Fibroblast of villous mesenchyme (primary cell): Measurements from ENCODE around the gene RAD23B. TPM values are rescaled to one million over a fixed set of nuclear protein-coding genes. Genes with fewer than 3 reads are reported as not detected.

ENCODE experiments used
- DNase-seq: peaks from one replicate; pipeline ENCODE4 v3.0.0-alpha.2; 2010; ENCODE audit warnings: low read depth
- H3K4me3 ChIP-seq: 2 replicates; pipeline ENCODE4 v1.5.1; 2011; ENCODE audit warnings: low read depth, mild to moderate bottlenecking, low read length
- total RNA-seq: library from RNA; depleted of rRNA; stranded (reverse); fragments of >200 nt; gene quantifications from 2 replicates; pipeline ENCODE4 v1.2.3, GENCODE V29; 2012
- TF ChIP-seq, protein P1 (sequence below): IDR thresholded peaks from 2 replicates; pipeline ENCODE4 v1.5.1; 2012; ENCODE audit warnings: low read depth, mild to moderate bottlenecking, low read length; ENCODE audit not compliant: insufficient read depth

The RAD23B gene
- total RNA-seq, result 184 and 375 TPM in 2 replicates

GRCh38 chr9:107282759-107283622 lies at the start of gene RAD23B:
Gene RAD23B, plus strand, starts transcription at chr9:107283279. Its CDS starts 351 bp downstream, at chr9:107283630.
- TF ChIP-seq, protein P1, sequence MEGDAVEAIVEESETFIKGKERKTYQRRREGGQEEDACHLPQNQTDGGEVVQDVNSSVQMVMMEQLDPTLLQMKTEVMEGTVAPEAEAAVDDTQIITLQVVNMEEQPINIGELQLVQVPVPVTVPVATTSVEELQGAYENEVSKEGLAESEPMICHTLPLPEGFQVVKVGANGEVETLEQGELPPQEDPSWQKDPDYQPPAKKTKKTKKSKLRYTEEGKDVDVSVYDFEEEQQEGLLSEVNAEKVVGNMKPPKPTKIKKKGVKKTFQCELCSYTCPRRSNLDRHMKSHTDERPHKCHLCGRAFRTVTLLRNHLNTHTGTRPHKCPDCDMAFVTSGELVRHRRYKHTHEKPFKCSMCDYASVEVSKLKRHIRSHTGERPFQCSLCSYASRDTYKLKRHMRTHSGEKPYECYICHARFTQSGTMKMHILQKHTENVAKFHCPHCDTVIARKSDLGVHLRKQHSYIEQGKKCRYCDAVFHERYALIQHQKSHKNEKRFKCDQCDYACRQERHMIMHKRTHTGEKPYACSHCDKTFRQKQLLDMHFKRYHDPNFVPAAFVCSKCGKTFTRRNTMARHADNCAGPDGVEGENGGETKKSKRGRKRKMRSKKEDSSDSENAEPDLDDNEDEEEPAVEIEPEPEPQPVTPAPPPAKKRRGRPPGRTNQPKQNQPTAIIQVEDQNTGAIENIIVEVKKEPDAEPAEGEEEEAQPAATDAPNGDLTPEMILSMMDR, result no peak
- peak within 1 kb of the TSS; percentile 94 for H3K4me3 ChIP-seq
- peak; percentile 99 for DNase-seq

DNA sequence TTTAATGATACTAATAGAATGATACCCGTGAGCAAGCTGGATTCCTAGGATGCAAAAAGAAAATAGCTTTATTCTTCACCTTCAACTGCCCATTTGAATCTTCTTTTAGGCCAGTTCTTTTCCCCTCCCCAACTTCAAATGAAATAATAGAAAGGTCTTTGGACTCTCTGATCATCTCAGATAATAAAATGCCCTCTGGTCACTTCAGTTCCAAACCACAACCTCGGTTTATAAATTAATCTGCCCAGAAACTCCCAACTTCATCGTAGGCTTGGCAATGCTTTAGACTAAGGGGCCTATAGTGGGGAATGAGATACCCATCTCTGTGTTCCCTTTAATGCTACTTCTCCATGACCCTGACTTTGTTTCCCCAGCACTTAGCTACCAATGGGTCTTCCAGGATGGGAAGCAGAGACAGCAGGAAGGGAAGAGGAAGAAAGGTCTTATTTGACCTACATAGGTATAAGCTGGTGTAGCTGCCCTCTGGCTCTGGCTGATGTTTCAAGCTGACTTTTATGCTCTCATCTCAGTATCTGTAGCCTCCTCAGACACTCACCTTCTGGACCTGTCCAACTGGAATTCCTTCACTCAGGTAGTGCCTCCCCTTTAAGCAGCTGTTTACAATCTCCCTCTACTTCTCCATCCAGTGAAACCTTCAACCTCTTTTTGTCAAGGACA lies 47.2 kb upstream of the RAD23B start:
- TF ChIP-seq, protein P1, result no peak

GRCh38 chr9:107237873-107238272 lies 45.2 kb upstream of the RAD23B start:
- H3K4me3 ChIP-seq, result no peak overlapping the region
- DNase-seq, result no peak
- TF ChIP-seq, protein P1, result no peak

More for the DNA sequence above, 47.2 kb upstream of the RAD23B start:
- no peak overlapping the region for H3K4me3 ChIP-seq
- no peak for DNase-seq

GRCh38 chr9:107239474-107239873 lies 43.6 kb upstream of the RAD23B start:
- peak; percentile 59 for DNase-seq
- no peak overlapping the region for H3K4me3 ChIP-seq
- TF ChIP-seq, protein P1, result peak; percentile 58

GRCh38 chr9:107240260-107240659 lies 42.8 kb upstream of the RAD23B start:
- no peak overlapping the region for H3K4me3 ChIP-seq
- TF ChIP-seq, protein P1, result no peak
- no peak for DNase-seq

DNA sequence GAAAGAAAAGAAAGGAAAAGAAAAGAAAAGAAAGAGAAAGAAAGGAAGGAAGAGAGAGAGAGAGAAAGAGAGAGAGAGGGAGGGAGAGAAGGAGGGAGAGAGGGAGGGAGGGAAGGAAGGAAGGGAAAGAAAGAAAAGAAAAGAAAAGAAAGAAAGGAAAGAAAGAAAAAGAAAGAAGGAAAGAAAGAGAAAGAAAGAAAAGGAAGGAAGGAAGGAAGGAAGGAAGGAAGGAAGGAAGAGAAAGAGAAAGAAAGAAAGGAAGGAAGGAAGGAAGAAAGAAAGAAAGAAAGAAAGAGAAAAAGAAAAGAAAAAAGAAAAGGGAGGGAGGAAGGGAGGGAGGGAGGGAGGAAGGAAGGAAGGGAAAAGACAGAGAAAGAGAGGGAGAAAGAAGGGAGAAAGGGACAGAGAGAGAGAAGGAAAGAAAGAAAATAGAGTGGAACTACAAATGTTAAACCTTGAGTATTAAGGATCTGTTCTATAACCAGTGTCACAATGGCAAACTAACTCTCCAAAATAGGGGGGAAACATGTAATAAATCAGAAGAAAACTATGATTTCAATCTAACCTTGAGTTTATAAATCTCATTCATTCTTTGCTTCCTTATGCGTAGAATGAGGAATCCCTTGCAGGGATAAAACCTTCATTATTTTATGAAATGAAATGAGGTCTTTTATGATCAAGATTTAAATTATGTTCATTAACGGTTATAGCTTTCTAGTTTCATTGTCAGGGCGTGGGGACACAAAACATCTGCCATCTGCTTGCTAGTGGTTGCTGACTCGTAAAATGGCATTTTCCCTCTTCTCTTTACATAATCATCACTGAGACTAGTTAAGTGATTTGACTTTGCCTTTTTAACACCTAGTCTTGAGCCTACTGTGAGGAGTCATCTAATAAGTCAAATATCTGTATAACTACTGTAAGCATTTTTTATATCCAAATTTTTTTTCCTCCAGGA lies 40.7 kb upstream of the RAD23B start:
- TF ChIP-seq, protein P1, result no peak
- H3K4me3 ChIP-seq, result no peak overlapping the region
- peak; percentile 27 for DNase-seq
